GM12878 (cell line): Measurements from ENCODE around the gene EMID1. TPM values are rescaled to one million over a fixed set of nuclear protein-coding genes. Genes with fewer than 3 reads are reported as not detected.

Experiments used
- ATAC-seq: fragments of 200-7000 bp; cut with Tn5 transposase; 3 replicates; pipeline ENCODE4 v1.9.1; 2020; ENCODE audit warnings: mild to moderate bottlenecking, moderate library complexity
- BruUV-seq: library from RNA; stranded (reverse); fragments of 400-500 nt; replicated peaks from 2 replicates; lab custom pipeline; 2021; lab: Mats Ljungman, UMichigan
- CTCF ChIA-PET: fragments of 300-600 bp; sonication (Branson Sonifier 250); formaldehyde crosslinking; extraction: SDS; loops from one replicate; lab custom pipeline; 2021; ENCODE audit warnings: inconsistent platforms; lab: Yijun Ruan, JAX
- POLR2A ChIA-PET: fragments of 350-600 bp; formaldehyde crosslinking; extraction: SDS; loops from one replicate; lab custom pipeline; 2021; ENCODE audit warnings: inconsistent platforms; lab: Charles Lee
- RAD21 ChIA-PET: fragments of 300-600 bp; sonication (Branson Sonifier 250); formaldehyde crosslinking; loops from one replicate; lab custom pipeline; 2023; ENCODE audit warnings: antibody characterized with exemption; ENCODE audit not compliant: unreplicated experiment; lab: Charles Lee
- SMC1A ChIA-PET: fragments of 300-600 bp; sonication (Branson Sonifier 250); formaldehyde crosslinking; loops from one replicate; lab custom pipeline; 2023; ENCODE audit not compliant: unreplicated experiment, uncharacterized antibody; lab: Charles Lee
- DNase-seq: peaks from one replicate; pipeline ENCODE4 v3.0.0-alpha.2; 2011; ENCODE audit warnings: low read depth, low spot score
- FAIRE-seq: peaks from 3 replicates; lab custom pipeline; 2011; peaks lifted over from hg19 to GRCh38; lab: Jason Lieb, UNC
- H2AFZ ChIP-seq: 2 replicates; pipeline ENCODE4 v1.6.0; 2011; ENCODE audit warnings: low read depth, low read length, control low read depth; ENCODE audit not compliant: control insufficient read depth
- H3K27ac ChIP-seq: 2 replicates; pipeline ENCODE4 v1.5.1; 2011; ENCODE audit warnings: control low read depth; ENCODE audit not compliant: control insufficient read depth, insufficient read depth
- H3K27me3 ChIP-seq, 2 experiments: replicated peaks in 1 of 2; 2 replicates each; pipeline versions ENCODE4 v1.6.0 to v1.6.1; 2011; ENCODE audit warnings: low read length in 1 of 2; ENCODE audit not compliant: control insufficient read depth in 2 of 2, insufficient read depth in 2 of 2
- H3K36me3 ChIP-seq, 2 experiments: 2 replicates each; pipeline ENCODE4 v1.5.1; 2011; ENCODE audit warnings: low read length in 1 of 2; ENCODE audit not compliant: control insufficient read depth in 2 of 2, insufficient read depth in 2 of 2
- H3K4me1 ChIP-seq: 2 replicates; pipeline ENCODE4 v1.6.1; 2011; ENCODE audit warnings: mild to moderate bottlenecking, low read length, moderate library complexity, mixed read lengths; ENCODE audit not compliant: control insufficient read depth, insufficient read depth
- H3K4me2 ChIP-seq: 2 replicates; pipeline ENCODE4 v1.6.0; 2011; ENCODE audit warnings: control low read depth; ENCODE audit not compliant: control insufficient read depth, insufficient read depth
- H3K4me3 ChIP-seq: fragments of 200-600 bp; sonication (generic); 2 replicates; pipeline ENCODE4 v1.5.1; 2016
- H3K79me2 ChIP-seq: 2 replicates; pipeline ENCODE4 v1.6.0; 2011; ENCODE audit warnings: low read length; ENCODE audit not compliant: control insufficient read depth, insufficient read depth
- H3K9ac ChIP-seq: 2 replicates; pipeline ENCODE4 v1.8.0; 2011; ENCODE audit warnings: low read length, control low read depth, mixed read lengths; ENCODE audit not compliant: control insufficient read depth, insufficient read depth
- H3K9me3 ChIP-seq: replicated peaks from 3 replicates; pipeline ENCODE4 v1.5.1; 2011; ENCODE audit warnings: mild to moderate bottlenecking, low read length; ENCODE audit not compliant: control insufficient read depth, insufficient read depth
- H4K20me1 ChIP-seq: 2 replicates; pipeline ENCODE4 v1.6.0; 2011; ENCODE audit not compliant: control insufficient read depth, insufficient read depth
- FOXK2 ChIP-seq: fragments of 450-650 bp; IDR thresholded peaks from 2 replicates; pipeline ENCODE4 v1.6.1; 2017; ENCODE audit warnings: mild to moderate bottlenecking, moderate library complexity
- HDGF ChIP-seq: fragments of 450-650 bp; IDR thresholded peaks from 2 replicates; pipeline ENCODE4 v1.6.1; 2016; ENCODE audit warnings: antibody characterized with exemption
- PBX3 ChIP-seq: IDR thresholded peaks from 2 replicates; pipeline ENCODE4 v1.6.1; 2011; ENCODE audit warnings: mild to moderate bottlenecking, low read depth, low read length, moderate library complexity; ENCODE audit not compliant: insufficient replicate concordance
- POLR2AphosphoS5 ChIP-seq: IDR thresholded peaks from 2 replicates; pipeline ENCODE4 v1.6.1; 2011; ENCODE audit warnings: mild to moderate bottlenecking, low read length, inconsistent platforms
- SKIL ChIP-seq: fragments of 450-650 bp; IDR thresholded peaks from 2 replicates; pipeline ENCODE4 v1.6.1; 2017; ENCODE audit warnings: mild to moderate bottlenecking, low read depth, inconsistent platforms; ENCODE audit not compliant: poor library complexity, severe bottlenecking
- STAT1 ChIP-seq: fragments of 450-650 bp; conservative IDR thresholded peaks from 2 replicates; pipeline ENCODE4 v1.6.1; 2014; ENCODE audit warnings: antibody characterized with exemption, mild to moderate bottlenecking
- TARDBP ChIP-seq: IDR thresholded peaks from 2 replicates; pipeline ENCODE4 v1.6.1; 2016; ENCODE audit warnings: borderline replicate concordance
- WGBS: methylation state at CpG from one replicate; pipeline ENCODE4 v1.1.6; 2016; ENCODE audit warnings: low lambda C conversion rate; ENCODE audit not compliant: insufficient replicate concordance, insufficient coverage; ENCODE audit errors: missing lambda C conversion rate; 5-methylcytosine and 5-hydroxymethylcytosine counted together
- in situ Hi-C: fragments of 300-500 bp; cut with MboI; formaldehyde crosslinking; loops from 9 replicates; pipeline ENCODE4 v1.14.3; 2018; ENCODE audit warnings: mixed read lengths
- intact Hi-C: fragments of 100-400 bp; cut with micrococcal nuclease; formaldehyde crosslinking; loops from one replicate; pipeline ENCODE4 v1.14.2; 2022; ENCODE audit not compliant: unreplicated experiment
- polyA plus RNA-seq, 11 experiments: library from polyadenylated mRNA; depleted of rRNA in 4 of 11; unstranded in 6 of 11; stranded (reverse) in 5 of 11; fragments of >200 nt; fragmentation: Nextera tagmentation in 4 of 11; fragmentation: Illumina TruSeq in 1 of 11; extraction: Ambion mirVana in 4 of 11; extraction: Trizol in 1 of 11; gene quantifications; 1 replicate in 1 of 11; 2 replicates in 10 of 11; pipeline versions ENCODE4 v1.2.1 to v1.2.3, GENCODE V29; 2011 to 2016; ENCODE audit warnings: inconsistent platforms in 2 of 11, missing spikeins in 2 of 11, low read depth in 1 of 11
- total RNA-seq, 4 experiments: library from RNA; depleted of rRNA in 3 of 4; stranded (reverse); fragments of >200 nt in 3 of 4; fragmentation: Illumina TruSeq in 1 of 4; extraction: Trizol in 1 of 4; gene quantifications; 2 replicates each; pipeline versions ENCODE4 v1.2.1 to v1.2.3, GENCODE V29; 2013 to 2021

EMID1 gene
- total and polyA plus RNA-seq, 10 of the 15 experiments (the other 5 are each of a cell fraction or from before 2014, with no cell fraction given): 1.2 to 60.3 (median 12.0) TPM

GRCh38 chr22:29211066-29211465, 5.4 kb downstream of the EMID1 start:
- peaks cover 26% of the 10 kb centered on the region for H3K4me1 ChIP-seq
- ChIA-PET RAD21 (interaction anchor here (0.6 to 3.2 kb wide), 5 partner anchors 22 to 57 kb away, joined by 3 to 22 read pairs (median 3); no protein-coding TSS in a partner anchor), SMC1A (interaction anchor here (1.0 to 3.1 kb wide), 3 partner anchors 10 to 45 kb away, joined by 3 to 16 read pairs (median 8); no protein-coding TSS in a partner anchor), CTCF (interaction anchor here (1.2 to 3.5 kb wide), 2 partner anchors 34 to 44 kb away, joined by 6 to 19 read pairs; no protein-coding TSS in a partner anchor), POLR2A (interaction anchor here (1.0 to 15.3 kb wide), 6 partner anchors 9 to 98 kb away, joined by 3 to 239 read pairs (median 4); no protein-coding TSS in a partner anchor)
- peaks cover 0 to 5% of the 10 kb centered on the region in 2 experiments; a peak in 2 of 4 replicates for H3K36me3 ChIP-seq
- DNase-seq: no peak
- peak overlapping the region; percentile 4; the same call in 1 of the 2 replicates for H3K4me2 ChIP-seq
- in situ Hi-C loops: no loop called here
- no TSS peak for BruUV-seq
- intact Hi-C loops: no loop called here
- H3K27ac ChIP-seq: no peak overlapping the region
- TF ChIP-seq PBX3: no peak
- TF ChIP-seq SKIL: no peak
- TF ChIP-seq STAT1: no peak
- TF ChIP-seq FOXK2: no peak
- peak; percentile 15; the same call in 1 of the 2 replicates for TF ChIP-seq HDGF
- TF ChIP-seq POLR2AphosphoS5: peak; percentile 60; the same call in 1 of the 2 replicates
- 0 out of 2 replicates have a peak, but pooled peaks have one; percentile 43 for TF ChIP-seq TARDBP
- 74% methylated on average over 11 of the region's 11 CpGs for WGBS
- H3K9me3 ChIP-seq: no peaks in the 10 kb centered on the region
- peaks cover 39% of the 10 kb centered on the region for H3K79me2 ChIP-seq
- no peaks in the 10 kb centered on the region for H3K27me3 ChIP-seq
- no peak for FAIRE-seq
- no peak overlapping the region for H3K4me3 ChIP-seq
- H3K9ac ChIP-seq: no peak overlapping the region
- ATAC-seq: no peak
- no peaks in the 10 kb centered on the region for H4K20me1 ChIP-seq
- H2AFZ ChIP-seq: no peak overlapping the region
